Caki2 (cell line): Measurements from ENCODE around the gene SURF4. TPM values are rescaled to one million over a fixed set of nuclear protein-coding genes. Genes with fewer than 3 reads are reported as not detected.
A peak's percentile ranks its signal among the peaks of the same experiment; 100 is the strongest.
"Not testable (repeated sequence)": the region's sequence is repeated elsewhere in the genome, so short reads cannot be mapped to it uniquely, and the experiment has no call there.

ENCODE experiments used
- DNase-seq: peaks from one replicate; pipeline ENCODE4 v3.0.0-alpha.2; 2015; ENCODE audit warnings: low read depth
- in situ Hi-C: cut with HindIII; loops from 2 replicates; pipeline ENCODE4 v1.10.0; 2016; ENCODE audit warnings: low sequenced_read_pairs, low pct_unique_long_range_greater_than_20kb, mixed read lengths
- total RNA-seq: library from RNA; depleted of rRNA; stranded (reverse); fragments of >200 nt; shearing (Covaris generic); gene quantifications from 2 replicates; pipeline ENCODE4 v1.2.3, GENCODE V29; 2014; ENCODE audit warnings: low replicate concordance

SURF4 gene
- total RNA-seq, 1 experiment from 2014 or later, result 370 TPM

DNA sequence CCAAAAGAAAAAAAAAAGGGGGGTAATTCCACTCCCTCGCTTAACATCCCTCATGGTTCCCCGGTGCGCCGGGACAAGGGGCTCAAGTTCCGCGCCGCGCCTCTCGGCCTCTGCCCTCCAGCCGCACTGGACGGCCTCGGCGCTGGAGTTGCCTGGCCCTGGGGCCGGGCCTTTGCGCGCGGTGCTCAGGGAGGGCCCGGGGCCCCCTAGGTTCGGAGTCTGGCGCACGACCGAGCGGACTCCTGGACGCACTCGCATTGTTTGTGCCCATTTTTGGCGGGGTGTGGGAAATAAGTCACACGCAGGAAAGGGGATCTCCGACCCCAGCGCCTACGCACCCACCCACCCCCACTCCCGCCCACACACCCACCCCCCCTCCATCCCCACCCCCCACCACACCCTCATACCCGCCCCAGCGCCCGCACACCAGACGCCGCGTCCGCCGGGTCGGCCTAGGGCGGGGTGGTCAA lies 28.3 kb downstream of the SURF4 start:
- in situ Hi-C loops, result no loop called here
- peak; percentile 28 for DNase-seq

DNA sequence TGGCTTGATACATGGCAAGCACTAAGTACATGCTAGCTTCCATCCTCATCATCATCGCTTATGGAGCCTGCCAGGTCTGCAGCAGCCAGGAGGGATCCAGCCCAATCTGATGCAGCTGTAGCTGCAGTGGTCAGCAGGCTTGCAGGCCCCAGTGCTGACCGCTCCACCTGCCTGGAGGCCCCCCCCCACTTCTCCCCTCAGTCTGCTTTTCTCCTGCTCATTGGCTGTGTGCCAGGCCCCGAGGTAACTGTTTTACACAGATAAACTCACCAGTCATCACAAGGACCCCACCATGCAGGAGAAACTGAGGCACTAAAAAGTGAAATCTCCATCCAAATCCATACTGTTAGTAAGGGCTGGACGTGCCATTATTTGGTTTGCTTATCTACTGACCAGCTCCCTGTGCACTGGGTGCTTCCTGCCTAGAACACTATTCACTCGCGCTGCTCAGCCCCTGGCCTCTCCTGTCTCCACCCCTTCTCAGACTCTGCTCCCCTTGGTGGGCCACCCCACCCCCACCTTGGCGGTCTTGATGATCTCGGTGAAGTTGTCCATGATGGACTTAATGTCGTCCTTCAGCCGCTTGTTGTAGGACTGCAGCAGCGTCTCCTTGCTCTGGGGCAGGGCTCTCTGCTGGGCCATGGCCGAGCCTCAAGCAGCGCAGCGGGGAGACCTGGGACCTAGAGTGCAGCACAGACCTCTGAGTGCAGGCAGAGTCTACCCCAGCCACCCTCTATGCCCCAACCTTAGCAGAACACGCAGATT lies 29.7 kb downstream of the SURF4 start:
- in situ Hi-C loops, result no loop called here
- no peak for DNase-seq

DNA sequence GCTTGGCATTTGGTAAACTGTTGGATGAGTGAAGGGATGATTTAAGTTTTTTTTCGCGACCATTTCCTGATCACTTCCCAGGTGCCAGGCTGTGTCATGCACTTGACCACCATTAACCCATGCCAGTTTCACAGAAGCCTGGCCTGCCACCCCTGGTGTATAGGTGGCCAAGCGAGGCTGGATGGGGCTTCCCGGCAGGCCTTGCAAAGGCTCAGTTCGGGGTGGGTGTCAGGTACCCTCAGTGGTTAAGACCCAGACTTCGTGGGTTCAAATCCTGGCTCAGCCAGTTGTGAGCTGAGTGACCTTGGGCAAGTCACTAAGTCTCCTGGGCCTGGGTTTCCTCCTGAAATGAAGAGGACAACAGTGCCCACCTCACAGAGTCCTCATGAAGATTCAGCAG lies 30.3 kb downstream of the SURF4 start:
- no peak for DNase-seq
- in situ Hi-C loops, result no loop called here

DNA sequence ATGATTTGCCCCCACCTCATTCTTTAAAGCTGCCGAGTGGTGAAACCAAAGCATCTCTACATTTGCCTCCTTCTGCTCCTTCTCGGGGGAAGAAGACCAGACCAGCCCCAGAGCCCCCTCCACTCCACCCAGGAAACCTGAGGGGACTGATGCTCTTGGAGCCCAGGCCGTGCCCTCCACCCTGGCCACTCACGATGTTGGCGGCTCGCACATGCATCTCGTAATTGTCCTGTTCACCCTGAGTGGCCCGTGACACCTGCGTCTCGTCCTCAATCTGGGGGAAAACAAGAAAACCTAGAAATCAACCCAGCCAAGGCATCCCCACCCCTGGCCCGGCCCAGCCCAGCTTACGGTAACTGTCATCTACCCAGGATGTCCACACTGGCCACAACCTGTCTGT lies 30.9 kb downstream of the SURF4 start:
- in situ Hi-C loops, result no loop called here
- no peak for DNase-seq

DNA sequence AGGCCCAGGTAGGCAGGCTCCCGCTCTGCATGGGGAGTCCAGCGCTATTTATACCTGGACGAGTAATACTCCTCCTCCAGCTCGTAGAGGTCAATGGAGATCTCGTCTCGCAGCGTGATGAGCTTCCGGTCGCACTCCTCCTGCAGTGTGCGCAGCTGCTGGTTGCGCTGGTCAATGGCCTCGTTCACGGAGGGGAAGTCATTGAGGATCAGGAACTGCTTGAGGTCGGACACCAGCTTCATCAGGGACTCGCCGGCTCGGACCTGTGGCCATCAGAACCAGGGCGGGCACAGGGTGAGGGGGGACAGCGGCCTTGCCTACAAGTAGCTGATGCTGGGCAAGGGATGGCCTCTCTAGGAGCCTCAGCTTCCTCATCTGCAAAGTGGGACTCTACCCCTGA lies 31.8 kb downstream of the SURF4 start:
- in situ Hi-C loops, result no loop called here
- no peak for DNase-seq

DNA sequence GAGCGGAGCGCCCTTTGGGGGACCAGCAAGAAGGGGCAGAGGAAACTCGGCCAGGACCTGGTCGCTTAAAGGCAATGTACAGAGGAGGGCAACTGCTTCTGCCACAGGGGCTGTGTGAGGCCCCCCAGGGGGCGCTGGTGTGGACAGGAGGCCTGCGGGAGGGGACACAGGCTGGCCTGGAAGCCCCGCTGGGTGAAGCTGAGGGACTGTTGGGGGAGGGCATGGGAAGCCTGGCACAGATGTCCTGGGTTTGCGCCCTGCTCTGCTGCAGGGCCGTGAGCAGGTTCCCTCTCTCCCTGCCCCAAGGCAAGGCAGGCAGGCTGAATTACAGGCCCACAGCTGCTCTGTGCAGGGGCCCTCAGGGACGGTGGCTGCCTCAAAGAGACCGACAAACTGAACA lies 33.3 kb downstream of the SURF4 start:
- DNase-seq, result no peak
- in situ Hi-C loops, result no loop called here

DNA sequence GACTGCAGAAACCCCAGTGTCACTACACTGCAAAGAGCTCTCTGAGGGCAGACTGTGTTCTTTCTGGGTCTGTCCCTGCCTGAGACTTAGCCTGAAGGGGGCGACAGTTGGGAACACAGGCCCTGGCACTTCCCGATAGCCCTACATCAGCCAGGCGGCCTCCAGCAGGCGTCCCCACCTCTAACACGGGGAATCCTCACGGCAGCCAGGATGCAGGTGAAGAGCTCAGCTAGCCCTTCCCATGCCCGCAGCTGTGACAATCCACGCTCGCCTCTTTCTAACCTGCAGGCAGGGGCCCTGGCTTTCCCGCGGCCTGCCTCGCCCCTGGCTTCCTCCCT lies 33.8 kb downstream of the SURF4 start:
- in situ Hi-C loops, result no loop called here

DNA sequence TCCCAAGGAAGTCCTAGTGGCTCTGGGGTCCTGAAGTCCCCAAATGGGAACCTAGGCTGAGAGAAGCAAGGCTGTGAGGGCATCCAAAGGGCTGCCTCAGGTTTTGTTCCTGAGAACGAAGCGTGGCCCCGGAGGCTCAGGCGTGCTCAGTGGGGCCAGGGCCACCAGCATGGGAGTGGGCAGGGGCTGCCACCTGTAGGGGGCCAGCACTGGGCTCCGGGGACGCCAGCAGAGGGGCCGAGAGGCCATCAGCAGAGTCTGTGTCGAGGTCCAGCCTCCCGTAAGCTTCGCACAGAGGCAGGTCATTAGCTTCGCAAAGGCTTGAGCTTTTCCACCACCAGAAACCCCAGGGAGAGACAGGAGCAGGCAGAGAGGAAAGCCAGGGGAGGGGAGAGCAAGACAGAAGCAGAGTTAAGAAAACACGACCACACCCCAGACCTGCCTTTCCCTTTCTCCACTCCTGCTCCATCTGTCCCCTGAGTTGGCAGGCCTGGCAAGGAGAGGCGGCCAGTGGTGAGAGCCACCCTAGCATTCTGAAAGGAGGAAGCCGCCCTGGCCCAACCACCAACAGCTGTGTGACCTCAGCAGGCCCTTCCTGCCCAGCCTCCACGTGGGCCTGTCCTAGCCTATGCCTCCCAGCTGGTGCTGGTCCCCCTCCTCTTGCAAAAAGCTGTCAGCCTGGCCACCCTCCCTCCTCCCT lies 34.3 kb downstream of the SURF4 start:
- in situ Hi-C loops, result no loop called here
- DNase-seq, result no peak

More for the DNA sequence above, 33.8 kb downstream of the SURF4 start:
- no peak for DNase-seq

DNA sequence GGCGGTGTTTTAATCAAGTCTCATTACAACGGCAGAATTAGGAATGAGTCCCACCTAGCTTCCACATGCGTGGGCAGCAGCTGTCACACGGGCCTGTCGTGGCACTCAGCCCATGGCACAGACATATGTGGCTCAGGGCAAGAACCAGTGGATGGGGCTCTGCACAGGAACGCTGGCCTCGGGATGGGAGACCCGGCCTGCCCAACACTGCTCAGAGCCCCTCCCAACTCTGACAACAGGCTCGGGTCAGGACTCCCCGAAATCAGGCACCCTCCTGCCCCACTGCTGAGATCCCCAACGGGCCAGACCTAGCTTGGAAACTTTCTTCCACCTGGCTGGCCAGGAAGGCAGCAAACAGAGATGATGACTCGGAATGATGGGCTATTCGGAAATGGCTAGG lies 34.9 kb downstream of the SURF4 start:
- in situ Hi-C loops, result no loop called here
- DNase-seq, result no peak

DNA sequence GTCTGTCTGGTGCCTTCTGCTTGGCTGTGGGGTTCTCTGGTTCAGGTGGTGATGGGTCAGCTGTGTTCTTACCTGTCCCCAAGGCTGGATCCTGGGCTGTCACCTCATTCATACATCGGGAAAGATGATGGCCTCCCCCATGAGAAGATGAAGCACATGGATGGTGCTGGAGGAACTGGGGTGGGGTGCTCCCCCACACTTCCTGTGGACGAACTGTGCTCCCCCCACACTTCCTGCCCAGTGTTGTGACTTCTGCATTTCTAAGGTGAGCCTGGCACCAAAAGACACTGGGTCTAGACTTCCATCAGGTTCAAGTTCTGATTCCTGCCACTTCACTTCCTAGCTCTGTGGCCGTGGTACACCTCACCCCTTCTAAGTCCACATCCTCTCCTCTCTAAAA lies 35.6 kb downstream of the SURF4 start:
- DNase-seq, result no peak
- in situ Hi-C loops, result no loop called here

DNA sequence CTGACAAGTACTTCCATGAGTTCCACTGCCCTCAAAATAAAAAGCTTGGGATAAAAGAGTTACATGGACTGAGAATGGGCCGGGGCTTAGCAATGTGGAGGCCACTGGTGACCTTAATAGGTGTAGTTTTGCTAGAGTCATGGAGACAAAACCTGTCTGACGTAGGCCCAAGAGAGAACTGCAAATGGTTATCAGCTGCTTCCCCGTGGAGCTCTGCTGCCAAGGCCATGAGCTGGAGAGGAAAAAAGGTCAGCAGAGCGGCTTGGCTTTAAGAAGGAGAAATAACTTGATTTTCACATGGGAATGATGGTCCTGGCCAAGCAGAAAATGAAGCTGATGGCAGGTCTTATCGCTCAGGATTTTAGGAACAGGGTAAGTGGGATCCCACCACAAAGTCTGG lies 36.2 kb downstream of the SURF4 start:
- in situ Hi-C loops, result no loop called here
- DNase-seq, result no peak

DNA sequence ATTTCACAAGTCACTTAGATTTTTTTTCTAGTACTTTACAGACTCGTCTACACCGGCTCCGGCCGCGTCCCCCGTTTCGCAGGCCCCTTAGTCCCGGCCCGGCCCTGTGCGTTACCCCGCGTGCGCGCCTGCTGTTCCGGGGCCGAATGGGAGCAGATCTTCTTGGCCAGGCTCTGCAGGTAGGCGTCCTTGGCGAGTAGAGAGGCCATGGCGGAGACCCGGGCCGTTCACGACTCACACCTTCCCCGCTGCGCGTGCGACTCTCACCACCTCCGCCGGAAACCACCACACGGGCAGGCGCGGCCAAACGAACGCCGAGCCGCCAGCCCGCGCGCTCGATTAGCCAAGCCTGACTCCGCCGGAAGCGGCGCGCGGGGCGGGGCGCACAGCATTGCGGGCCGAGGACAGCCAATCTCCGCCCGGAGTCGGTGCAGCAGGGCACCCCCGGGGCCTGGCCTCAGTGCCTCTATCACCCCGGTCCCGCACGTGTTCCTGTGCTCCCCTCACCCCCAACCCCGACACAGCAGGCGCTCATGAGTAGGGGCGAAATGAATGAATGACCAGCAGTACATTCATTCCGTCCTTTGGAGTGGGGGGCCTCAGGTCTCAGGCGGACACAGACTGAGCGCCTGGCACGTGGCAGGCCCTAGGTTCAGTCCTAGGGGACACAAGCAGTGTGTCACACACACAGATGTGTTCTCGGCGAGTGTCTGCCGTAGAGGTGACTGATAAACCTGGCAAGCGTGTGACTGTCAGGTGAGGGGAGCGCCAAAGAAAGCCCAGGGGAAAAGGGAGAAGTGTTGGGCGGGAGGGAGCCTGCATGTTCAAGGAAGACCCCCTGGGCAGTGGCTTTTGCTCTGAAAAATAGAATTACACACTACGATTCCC lies 39.7 kb downstream of the SURF4 start, which contains the start of gene SURF6:
SURF6 (minus strand) TSS at position 265 of the 888 bp plus-strand sequence; CDS start at position 209, 56 bp downstream.
- peak; percentile 86 for DNase-seq

DNA sequence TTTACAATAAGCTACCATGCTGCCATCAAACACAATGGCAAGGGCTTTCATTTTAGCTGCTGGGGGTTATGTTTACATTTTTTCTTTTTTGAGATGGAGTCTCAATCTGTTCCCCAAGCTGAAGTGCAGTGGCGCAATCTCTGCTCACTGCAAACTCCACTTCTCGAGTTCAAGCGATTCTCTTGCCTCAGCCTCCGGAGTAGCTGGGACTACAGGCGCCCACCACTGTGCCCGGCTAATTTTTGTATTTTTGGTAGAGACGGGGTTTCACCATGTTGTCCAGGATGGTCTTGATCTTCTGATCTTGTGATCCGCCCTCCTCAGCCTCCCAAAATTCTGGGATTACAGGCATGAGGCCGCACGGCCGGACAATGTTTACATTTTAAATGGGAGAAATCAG lies 41.0 kb downstream of the SURF4 start:
- in situ Hi-C loops, DNase-seq: not testable (repeated sequence)

More for the DNA sequence above, 39.7 kb downstream of the SURF4 start, which contains the start of gene SURF6:
- in situ Hi-C loops, result no loop called here

DNA sequence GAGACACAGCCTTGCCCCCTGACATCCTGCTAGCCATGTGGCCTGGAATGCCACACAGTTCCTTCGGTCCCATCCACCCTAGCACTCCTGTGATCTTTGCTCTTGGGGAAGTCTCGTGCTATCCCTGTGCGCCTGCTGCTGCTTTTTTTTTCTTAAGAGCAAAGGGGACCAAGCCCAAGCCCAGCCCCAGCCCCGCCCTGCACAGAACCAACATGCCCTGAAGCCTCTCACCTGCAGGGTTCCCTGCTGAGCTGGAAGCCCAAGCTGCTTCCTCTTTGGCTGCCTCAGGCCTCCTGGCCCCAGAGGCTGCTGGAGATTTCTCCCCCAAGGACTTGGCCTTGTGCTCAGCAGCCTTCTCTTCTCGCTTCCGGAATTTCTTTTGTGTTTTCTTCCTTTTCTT lies 41.7 kb downstream of the SURF4 start:
- no peak for DNase-seq
- in situ Hi-C loops, result no loop called here

DNA sequence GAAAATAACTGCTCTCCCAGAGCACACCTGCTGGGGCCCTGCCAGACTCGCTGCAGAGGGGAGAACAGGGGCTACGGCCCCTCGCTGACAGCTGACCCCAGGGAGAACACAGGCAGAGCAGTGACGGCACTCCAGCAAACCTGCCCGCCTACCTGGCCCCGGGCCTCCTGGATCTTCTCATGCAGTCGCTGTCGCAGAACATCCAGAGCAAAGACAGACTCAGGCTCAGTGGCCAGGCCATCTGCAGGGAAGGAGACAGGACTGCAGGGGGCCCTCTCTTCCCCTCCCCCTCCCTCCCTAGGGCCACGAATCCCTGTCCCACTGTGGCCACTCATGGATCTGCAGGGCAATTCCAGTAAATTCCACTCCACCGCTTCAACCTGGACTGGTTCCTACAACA lies 42.3 kb downstream of the SURF4 start:
- in situ Hi-C loops, result no loop called here
- no peak for DNase-seq

DNA sequence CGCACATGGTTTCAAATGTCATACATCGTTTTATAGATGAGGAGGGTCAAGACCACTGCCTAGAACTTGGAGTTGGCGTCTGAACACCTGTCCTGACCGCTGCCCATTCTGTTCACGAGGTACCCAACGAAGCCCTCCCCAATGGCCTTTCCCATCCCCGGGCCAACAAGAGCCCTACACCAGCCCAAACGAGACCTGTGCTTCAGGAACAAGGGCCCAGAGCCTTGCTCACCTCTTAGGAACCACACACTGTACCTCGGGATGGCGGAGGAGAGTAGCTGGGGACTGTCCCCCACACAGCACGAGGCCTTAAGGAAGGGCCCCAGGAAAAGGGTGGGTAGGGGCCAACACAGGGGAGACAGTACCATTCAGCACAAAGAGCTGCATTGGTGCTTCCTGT lies 42.8 kb downstream of the SURF4 start:
- DNase-seq, result no peak
- in situ Hi-C loops, result no loop called here

DNA sequence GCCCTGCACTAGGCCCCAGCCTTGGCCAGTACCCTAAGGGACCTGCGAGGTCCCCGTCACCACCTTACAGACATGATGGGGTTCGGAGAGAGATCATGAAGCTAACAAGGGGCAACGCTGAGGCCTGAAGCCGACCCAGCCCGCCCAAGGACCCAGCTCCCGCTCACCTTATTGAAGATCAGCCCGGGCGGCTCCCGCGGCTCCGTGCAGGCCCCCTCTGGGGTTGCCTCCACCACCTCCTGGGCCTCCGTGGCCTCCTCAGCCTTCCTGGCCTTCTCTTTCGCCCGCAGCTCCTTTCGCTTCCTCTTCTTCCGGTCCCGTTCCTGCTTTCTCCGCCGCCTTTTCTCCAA lies 43.5 kb downstream of the SURF4 start:
- DNase-seq, result no peak
- in situ Hi-C loops, result no loop called here

DNA sequence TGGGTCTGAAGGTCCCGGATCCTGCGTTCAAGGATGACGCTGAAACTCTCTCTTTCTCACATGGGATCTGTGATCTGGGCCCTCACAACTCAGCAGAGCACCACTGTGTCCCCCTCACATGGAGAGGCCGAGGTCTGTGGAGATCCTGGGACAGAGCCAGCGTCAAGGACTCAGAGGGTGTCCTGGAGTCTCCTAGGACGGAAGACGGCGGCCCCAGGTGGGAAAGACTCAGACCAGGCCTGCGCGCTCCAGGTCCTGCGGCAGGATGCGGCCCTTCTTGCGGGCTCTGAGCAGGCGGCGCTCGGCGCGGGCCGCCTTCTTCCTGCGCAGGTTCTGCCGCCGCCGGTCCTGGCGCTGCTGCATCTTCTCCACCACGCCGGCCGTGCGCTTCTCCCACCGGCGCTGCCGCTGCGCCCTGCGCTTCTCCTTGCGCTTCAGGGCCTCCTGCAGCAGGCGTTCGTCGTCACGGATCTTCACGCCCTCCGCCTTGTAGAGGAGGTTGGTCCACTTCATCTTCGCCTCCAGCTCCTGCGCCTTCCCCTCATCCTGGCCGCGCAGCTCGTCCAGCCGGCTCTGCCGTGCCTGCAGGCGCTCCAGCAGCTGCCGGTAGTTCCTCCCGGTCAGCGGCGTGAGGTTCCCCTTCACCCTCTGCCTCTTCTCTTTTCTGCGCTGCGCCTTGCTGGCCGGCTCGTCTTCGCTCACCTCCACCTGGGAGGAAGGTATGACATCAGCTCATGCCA lies 44.0 kb downstream of the SURF4 start:
- in situ Hi-C loops, result no loop called here
- DNase-seq, result no peak
